ENCODE measurements around the gene AQP1. TPM values are rescaled to one million over a fixed set of nuclear protein-coding genes. Genes with fewer than 3 reads are reported as not detected.

The AQP1 gene
- total RNA-seq, 1 experiment from 2014 or later = 0.15 TPM

DNA sequence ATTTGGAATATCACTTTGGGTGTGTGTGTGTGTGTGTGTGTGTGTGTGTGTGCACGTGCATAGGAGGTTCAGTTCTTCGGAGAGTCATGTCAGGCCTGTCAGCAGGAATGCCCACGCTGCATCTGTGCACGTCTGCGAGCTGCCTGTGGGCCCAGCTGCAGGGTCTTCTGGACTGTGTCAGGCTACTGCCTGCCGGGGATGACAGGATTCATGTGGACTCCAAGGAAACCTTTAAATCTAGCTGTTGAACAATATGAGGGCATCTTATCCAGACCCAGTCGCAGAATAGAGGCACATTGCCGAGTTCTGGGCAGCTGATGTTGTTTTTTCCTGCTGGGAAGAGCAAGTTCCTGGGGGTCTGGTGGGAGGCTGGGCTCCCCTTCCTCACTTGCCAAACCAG is 19.0 kb downstream of the AQP1 start:
- H3K23me2 ChIP-seq (ENCODE audit: insufficient read length, low read depth, low read length, poor library complexity, severe bottlenecking) = no peaks in the 10 kb centered on the region
- no peak overlapping the region for H2BK15ac ChIP-seq (ENCODE audit: low read depth, low read length)
- H2BK12ac ChIP-seq (ENCODE audit: insufficient read length, low read depth, low read length) = no peak overlapping the region
- no peak overlapping the region for H2AK5ac ChIP-seq (ENCODE audit: insufficient read length, low read length)
- no peak overlapping the region for H4K5ac ChIP-seq (ENCODE audit: insufficient read length, low read depth, low read length)
- no peak overlapping the region for H2BK5ac ChIP-seq (ENCODE audit: insufficient read length, low read length)
- H3K4me1 ChIP-seq (ENCODE audit: insufficient read depth, low read length) = no peaks in the 10 kb centered on the region
- H3K79me2 ChIP-seq (ENCODE audit: insufficient read depth, low read length) = no peaks in the 10 kb centered on the region
- H3K18ac ChIP-seq (ENCODE audit: insufficient read length, low read depth, low read length) = no peak overlapping the region
- no peaks in the 10 kb centered on the region for H4K20me1 ChIP-seq (ENCODE audit: control insufficient read depth, insufficient read depth, insufficient read length)
- Mint-ChIP-seq H3K27me3 (ENCODE audit: low read depth) (peaks cover 84% of the 10 kb centered on the region), H3K27ac (no peak overlapping the region), H3K9me3 (no peaks in the 10 kb centered on the region; a peak in 1 of 5 replicates), H3K4me1 (peaks cover 6 to 17% of the 10 kb centered on the region in 2 experiments), H3K4me3 (no peak overlapping the region), H3K36me3 (ENCODE audit: insufficient read depth in 1 of 3, low read depth in 3 of 3) (no peaks in the 10 kb centered on the region)
- DNase-seq = no peak
- no peaks in the 10 kb centered on the region for H3K9me3 ChIP-seq (ENCODE audit: control insufficient read depth, low read depth, low read length)
- H3K27ac ChIP-seq (ENCODE audit: insufficient read length, low read depth, low read length) = no peak overlapping the region
- no peak overlapping the region for H3K4ac ChIP-seq (ENCODE audit: low read depth, low read length)
- H2BK120ac ChIP-seq (ENCODE audit: low read depth, low read length, poor library complexity, severe bottlenecking) = no peak overlapping the region
- H4K8ac ChIP-seq (replicated peaks; ENCODE audit: insufficient read length, low read depth, low read length) = no peak overlapping the region
- no peak overlapping the region for H3T11ph ChIP-seq (ENCODE audit: low read length)
- no CpG with 5 or more reads among the region's 8 CpGs for WGBS (ENCODE audit: extremely low coverage, insufficient read length, low lambda C conversion rate)
- no peak overlapping the region for H3K9ac ChIP-seq (ENCODE audit: extremely low read depth, insufficient read length, low read length)
- TF ChIP-seq, protein P1, sequence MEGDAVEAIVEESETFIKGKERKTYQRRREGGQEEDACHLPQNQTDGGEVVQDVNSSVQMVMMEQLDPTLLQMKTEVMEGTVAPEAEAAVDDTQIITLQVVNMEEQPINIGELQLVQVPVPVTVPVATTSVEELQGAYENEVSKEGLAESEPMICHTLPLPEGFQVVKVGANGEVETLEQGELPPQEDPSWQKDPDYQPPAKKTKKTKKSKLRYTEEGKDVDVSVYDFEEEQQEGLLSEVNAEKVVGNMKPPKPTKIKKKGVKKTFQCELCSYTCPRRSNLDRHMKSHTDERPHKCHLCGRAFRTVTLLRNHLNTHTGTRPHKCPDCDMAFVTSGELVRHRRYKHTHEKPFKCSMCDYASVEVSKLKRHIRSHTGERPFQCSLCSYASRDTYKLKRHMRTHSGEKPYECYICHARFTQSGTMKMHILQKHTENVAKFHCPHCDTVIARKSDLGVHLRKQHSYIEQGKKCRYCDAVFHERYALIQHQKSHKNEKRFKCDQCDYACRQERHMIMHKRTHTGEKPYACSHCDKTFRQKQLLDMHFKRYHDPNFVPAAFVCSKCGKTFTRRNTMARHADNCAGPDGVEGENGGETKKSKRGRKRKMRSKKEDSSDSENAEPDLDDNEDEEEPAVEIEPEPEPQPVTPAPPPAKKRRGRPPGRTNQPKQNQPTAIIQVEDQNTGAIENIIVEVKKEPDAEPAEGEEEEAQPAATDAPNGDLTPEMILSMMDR (conservative IDR thresholded peaks at IDR 0.05) = no peak
- H3K14ac ChIP-seq (ENCODE audit: insufficient read depth, low read length) = no peak overlapping the region
- no peak overlapping the region for H2AFZ ChIP-seq (ENCODE audit: low read length)
- H3K23ac ChIP-seq (ENCODE audit: insufficient read length, low read depth, low read length) = no peak overlapping the region
- no peaks in the 10 kb centered on the region for H3K79me1 ChIP-seq (ENCODE audit: insufficient read depth, low read depth, low read length, poor library complexity, severe bottlenecking)
- H3K56ac ChIP-seq (ENCODE audit: insufficient read length, low read depth, low read length) = no peak overlapping the region
- H3K27me3 ChIP-seq (ENCODE audit: insufficient read depth, low read length) = no peaks in the 10 kb centered on the region
- no peak overlapping the region for H3K4me2 ChIP-seq (ENCODE audit: insufficient read depth, insufficient read length, low read length)
- no peak overlapping the region for H2BK20ac ChIP-seq (ENCODE audit: low read depth, low read length, poor library complexity, severe bottlenecking)
- H4K91ac ChIP-seq (ENCODE audit: insufficient read length, low read depth, low read length) = no peak overlapping the region

Measured in H9 (cell line).